HG03196 (cell line): ENCODE measurements around the gene SCYL2.
"Not testable (repeated sequence)": the region's sequence is repeated elsewhere in the genome, so short reads cannot be mapped to it uniquely, and the experiment has no call there.

Experiments used
- ATAC-seq: cut with Tn5 transposase; IDR thresholded peaks from one replicate; pipeline ENCODE4 v1.9.1; 2021; ENCODE audit not compliant: unreplicated experiment

Gene SCYL2

DNA sequence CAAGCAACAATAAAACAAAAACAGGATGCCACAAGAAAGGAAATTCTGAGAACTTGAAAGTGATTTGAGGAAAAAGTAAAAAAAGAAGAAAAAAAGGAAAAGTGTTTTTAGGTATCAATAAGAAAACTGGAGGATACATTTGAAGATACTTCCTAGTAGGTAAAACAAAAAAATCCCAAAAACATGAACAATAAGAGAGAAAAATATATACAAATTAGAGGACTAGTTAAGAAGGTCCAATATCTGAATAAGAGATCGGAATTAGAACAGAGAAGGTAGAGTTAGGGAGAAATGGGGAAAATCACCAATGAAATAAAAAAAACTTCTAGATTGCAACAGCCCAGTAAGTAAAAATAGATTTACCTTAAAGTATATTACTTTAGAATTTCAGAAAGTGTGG, 8.8 kb upstream of the SCYL2 start:
- no peak for ATAC-seq

DNA sequence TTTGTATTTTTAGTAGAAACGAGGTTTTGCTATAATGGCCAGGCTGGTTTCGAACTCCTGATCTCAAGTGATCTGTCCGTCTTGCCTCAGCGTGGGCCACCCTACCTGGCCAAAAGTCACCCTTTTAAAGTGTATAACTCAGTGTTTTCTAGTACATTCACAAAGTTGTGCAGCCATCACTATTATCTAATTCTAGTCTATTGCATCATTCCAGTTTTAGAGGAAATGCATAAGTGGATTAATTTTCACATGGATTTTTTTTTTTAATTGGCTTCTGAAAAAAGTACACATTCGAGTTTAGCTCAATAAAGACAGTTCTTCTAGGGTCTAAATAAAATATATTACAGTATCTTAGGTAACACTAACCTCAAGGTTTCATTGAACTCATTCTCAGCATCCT, 3.8 kb upstream of the SCYL2 start:
- no peak for ATAC-seq

GRCh38 chr12:100265107-100265506, 1.9 kb upstream of the SCYL2 start:
- not testable (repeated sequence) for ATAC-seq

DNA sequence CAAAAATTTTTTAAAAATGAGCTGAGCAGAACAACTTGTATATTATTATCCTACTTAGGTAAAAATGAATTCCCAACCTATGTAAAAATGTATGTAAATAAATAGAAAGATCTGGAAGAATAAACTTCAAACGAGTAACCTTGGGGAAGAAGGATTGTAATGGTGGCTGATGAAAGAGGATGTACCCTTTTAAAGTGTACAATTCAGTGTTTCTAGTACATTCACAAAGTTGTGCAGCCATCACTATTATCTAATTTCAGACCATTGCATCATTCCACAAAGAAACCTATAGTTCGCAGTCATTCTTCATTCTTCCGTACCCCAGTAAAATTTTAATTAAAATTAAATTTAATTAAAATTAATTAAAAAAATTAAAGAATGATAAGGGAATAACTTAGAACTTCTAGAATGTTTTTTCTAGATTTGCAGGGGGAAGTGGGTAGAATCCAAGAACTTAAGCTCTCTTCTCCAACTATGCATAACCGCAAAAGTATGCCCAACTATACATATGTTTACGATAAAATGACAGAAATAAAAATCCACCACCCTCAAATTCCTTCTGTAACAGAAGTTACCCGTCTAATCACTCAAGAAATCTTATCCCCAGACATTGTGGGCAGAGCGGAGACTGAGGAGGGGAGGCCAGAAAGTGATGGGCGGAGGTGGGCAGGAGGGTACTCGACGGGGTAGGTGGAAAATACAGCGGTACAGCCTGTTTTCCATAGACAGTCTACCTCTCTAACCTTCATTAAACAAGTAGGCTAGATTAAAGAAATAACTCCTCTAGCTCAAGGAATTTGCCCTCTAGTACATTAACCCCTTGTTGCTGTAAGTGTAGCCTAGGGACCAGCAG, 1.0 kb upstream of the SCYL2 start:
- ATAC-seq = no peak

DNA sequence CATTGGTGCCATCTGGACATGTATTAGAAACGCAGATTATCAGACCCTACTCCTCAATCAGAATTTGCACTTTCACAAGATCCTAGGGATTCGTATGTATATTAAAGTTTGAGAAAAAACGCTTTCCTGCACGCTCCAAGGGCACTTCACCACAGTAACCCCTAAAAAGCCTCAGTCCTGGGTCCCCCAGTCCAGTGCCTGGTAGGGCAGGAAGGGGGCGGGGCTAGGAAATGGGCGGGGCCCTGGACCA, 467 bp upstream of the SCYL2 start:
- ATAC-seq = peak; percentile 88

DNA sequence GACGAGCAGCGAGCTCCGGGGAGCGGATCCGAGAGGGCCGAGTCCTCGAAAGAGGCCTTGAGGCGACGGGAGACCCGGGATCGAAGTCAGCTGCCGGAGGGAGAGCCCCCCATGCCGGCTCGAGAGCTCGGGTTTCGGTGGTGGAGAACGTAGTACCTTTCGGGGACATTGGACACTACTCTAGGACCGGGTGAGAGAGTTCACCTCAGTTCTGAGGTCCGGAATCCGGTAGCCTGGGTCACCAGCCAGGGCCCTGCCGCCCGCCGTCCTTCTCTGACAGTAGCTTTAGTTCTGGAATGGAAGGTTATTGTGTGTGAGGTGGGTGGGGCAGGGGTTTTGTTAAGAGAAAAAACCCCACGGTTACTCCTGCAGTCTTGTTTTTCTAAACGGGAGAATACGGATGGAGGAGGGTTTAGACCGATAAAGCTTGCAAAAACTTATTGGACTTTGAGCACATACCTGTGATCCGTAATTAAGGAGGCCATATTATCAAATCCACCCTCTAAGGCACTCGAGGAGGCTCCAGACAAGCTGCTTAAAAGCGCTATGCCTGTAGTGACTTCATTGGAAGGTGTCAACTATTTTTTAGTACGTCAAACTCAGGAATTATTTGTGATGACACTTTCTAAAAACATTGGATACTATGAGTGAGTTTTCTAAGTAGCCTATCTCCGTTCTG, 765 bp downstream of the SCYL2 start:
- ATAC-seq = peak; percentile 12

DNA sequence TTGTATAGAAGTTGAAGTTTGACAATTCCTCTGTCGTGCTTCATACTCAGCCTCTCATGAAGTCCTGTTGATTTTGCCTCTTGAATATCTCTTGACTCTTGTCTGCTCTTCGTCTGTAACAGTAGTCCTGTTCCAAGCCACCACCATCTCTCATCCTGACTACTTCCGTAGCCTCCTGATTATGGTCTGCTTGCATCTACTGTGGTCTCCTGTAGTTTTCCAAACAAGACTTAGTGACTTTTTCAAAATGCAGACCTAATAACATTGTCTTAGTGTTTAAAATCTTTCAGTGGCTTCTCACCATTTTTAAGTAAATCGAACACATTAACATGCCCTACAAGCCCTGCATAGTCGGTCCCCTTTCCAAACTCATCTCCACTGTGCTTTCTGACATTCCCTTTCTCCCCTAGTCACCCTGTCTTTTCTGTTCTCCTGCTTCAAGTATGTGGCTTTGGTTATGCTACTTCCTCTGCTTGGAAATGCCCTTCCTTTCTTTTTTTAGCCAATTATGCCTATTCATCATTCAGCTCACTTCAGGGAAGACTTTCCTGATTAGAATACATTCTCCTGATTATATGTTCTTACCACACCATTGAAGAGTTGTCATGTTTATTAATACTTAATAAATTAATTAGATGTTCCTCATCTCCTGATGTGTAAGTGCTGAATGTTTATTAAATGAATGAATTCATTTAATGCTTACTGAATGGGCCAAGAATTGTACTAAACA, 2.0 kb downstream of the SCYL2 start:
- ATAC-seq = no peak

- no peak for ATAC-seq
These were observed 6.8 kb downstream of the SCYL2 start for GRCh38 chr12:100273782-100274181.

- ATAC-seq = no peak
These were observed 7.3 kb downstream of the SCYL2 start for GRCh38 chr12:100274291-100274690.

DNA sequence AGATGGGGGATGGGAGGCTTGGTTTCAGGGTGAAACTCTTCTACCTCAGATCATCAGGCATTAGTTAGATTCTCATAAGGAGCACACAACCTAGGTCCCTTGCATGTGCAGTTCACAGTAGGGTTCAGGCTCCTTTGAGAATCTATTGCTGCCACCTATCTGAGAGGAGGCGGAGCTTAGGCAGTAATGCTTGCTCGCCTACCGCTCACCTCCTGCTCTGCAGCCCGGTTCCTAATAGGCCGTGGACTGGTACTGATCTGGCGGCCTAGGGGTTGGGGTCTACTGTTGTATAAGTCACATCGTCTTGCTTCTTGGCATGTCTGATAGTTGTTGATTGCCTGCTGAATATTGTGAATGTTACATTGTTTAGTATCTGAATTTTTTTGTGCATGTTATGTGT, 12.2 kb downstream of the SCYL2 start:
- ATAC-seq = no peak

DNA sequence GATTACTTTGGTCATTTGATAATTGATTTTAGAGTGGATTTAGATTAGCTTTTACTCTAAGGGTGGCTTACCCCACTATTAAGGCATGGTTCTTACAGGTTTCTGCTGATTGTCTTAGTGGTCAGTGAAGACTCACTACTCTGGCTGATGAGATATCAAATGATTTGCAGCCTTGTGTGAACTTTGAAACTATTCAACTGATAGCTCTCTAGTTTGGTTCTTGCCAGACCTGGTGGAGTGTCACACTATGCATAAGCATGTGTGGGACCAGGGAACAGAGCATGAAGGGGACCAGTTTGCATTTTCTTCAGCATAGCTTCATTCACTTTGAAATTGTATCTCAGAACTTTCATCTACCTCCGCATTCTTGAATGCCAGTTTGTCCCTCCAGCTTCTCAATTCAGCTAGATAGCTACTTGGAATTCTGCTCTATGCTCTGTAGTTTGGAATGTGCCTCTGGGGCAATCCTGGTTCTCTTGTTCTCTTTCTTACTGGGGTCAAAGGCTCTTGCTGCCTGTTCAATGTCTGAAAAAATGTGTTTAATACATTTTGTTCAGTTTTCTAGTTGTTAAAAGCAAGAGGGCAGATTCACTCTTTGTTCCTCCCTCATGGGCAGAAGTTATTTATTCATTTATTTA, 12.7 kb downstream of the SCYL2 start:
- ATAC-seq = no peak

DNA sequence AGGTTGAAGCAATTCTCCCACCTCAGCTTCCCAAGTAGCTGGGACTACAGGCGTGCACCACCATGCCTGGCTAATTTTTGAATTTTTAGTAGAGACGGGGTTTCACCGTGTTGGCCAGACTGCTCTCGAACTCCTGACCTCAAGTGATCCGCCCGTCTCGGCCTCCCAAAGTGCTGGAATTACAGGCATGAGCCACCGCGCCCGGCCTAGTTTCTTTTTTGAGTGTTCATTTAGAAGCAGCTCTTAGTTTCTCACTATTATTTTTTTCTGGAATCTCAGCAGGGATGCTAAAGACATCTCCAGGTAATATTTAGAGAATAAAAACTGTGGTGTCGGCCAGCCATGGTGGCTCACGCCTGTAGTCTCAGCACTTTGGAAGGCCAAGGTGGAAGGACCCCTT, 17.6 kb downstream of the SCYL2 start:
- not testable (repeated sequence) for ATAC-seq

DNA sequence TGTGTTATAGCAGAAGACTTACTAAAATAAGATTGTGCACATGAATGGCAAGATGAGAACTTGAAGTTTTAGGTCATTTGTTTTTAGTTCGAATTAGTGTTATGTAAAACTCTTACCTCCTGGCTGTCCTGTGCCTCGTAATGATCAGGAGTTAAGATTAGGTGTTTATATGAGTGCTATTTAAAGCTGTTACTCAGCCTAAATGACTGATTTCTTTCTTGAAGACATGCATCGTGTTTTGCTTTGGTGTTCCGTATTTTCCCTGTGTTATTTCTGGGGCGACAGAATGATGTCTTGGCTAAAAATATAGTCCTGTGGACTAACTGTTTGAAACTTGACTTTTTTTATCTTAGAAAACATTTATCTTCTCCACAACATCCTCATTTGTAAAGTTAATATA, 22.1 kb downstream of the SCYL2 start:
- ATAC-seq = no peak

GRCh38 chr12:100290016-100290415, 23.0 kb downstream of the SCYL2 start:
- no peak for ATAC-seq

GRCh38 chr12:100293017-100293416, 26.0 kb downstream of the SCYL2 start:
- ATAC-seq = no peak

- ATAC-seq = not testable (repeated sequence)
These were observed 27.4 kb downstream of the SCYL2 start for GRCh38 chr12:100294366-100294765.

- no peak for ATAC-seq
These were observed 29.0 kb downstream of the SCYL2 start for GRCh38 chr12:100295764-100296555.

- ATAC-seq = no peak
These were observed 35.1 kb downstream of the SCYL2 start for GRCh38 chr12:100302081-100302480.

- ATAC-seq = no peak
These were observed 36.9 kb downstream of the SCYL2 start for GRCh38 chr12:100303831-100304230.

- not testable (repeated sequence) for ATAC-seq
These were observed 37.4 kb downstream of the SCYL2 start for GRCh38 chr12:100304334-100304733.

DNA sequence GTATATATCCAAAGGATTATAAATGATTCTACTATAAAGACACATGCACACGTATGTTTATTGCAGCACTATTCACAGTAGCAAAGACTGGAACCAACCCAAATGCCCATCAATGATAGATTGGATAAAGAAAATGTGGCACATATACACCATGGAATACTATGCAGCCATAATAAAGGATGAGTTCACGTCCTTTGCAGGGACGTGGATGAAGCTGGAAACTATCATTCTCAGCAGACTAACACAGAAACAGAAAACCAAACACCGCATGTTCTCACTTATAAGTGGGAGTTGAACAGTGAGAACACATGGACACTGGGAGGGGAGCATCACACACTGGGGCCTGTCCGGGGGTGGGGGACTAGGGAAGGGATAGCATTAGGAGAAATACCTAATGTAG, 41.2 kb downstream of the SCYL2 start:
- not testable (repeated sequence) for ATAC-seq
